NCI-H460 (cell line): ENCODE data around the gene OOSP3. TPM values are rescaled to one million over a fixed set of nuclear protein-coding genes. Genes with fewer than 3 reads are reported as not detected.
A peak's percentile ranks its signal among the peaks of the same experiment; 100 is the strongest.
"Not testable (repeated sequence)": the region's sequence is repeated elsewhere in the genome, so short reads cannot be mapped to it uniquely, and the experiment has no call there.

Experiments
- DNase-seq: peaks from one replicate; pipeline ENCODE4 v3.0.0-alpha.2; 2016; ENCODE audit warnings: low read depth; ENCODE audit errors: extremely low read depth
- polyA plus RNA-seq: library from polyadenylated mRNA; depleted of rRNA; stranded (reverse); fragments of >200 nt; gene quantifications from 2 replicates; pipeline ENCODE4 v1.2.3, GENCODE V29; 2014; cell fraction: nucleus; rRNA removed
- total RNA-seq: library from RNA; depleted of rRNA; stranded (reverse); fragments of >200 nt; shearing (Covaris generic); gene quantifications from 2 replicates; pipeline ENCODE4 v1.2.3, GENCODE V29; 2014; rRNA removed

The OOSP3 gene
- not detected in 2 replicates for total RNA-seq
- not detected in 2 replicates for polyA plus RNA-seq

- no peak for DNase-seq
Measured at GRCh38 chr11:59878575-59878974, at the start of gene OOSP3. Gene OOSP3, plus strand, starts transcription at chr11:59878782. Its CDS starts 27 bp downstream, at chr11:59878809.

- DNase-seq: no peak
Measured at GRCh38 chr11:59829358-59829757, 49.2 kb upstream of the OOSP3 start.

DNA sequence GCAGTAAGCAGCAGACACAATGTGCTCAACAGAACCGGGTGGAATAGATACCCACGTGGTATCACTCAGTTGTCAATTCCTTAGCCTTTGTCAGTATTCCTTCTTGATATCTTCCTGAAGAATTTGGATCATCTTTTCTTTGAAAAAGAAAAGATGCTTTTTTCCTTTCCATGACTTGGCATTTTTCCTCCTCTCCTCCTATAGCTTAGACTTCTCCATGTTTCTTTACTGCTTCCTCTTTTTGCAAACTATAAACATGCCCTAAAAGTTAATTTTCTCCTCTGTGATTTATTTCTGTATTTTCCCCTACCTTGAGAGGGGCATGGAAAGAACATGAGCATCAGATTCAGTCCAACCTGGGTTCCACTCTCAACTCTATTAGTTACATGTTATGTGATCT lies 45.0 kb upstream of the OOSP3 start:
- no peak for DNase-seq

DNA sequence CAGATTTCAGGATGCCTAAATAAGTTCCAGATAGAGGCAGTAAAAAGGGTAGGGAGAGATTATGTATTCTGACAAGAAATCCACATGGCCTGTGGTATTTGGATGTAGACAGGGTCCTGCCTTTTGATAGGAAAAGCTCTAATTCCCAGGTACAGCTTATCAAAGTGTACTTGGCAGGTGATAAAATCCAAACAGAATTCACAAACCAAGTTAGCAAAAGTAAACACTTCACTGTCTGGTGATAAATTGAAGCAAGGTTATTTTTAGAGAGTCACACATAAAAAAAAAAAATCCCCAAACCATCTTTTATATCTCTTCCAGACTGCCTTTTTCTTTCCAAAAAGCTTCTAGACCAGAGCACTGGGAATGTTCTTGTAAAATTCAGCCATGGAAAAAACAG lies 39.0 kb upstream of the OOSP3 start:
- DNase-seq: no peak

DNA sequence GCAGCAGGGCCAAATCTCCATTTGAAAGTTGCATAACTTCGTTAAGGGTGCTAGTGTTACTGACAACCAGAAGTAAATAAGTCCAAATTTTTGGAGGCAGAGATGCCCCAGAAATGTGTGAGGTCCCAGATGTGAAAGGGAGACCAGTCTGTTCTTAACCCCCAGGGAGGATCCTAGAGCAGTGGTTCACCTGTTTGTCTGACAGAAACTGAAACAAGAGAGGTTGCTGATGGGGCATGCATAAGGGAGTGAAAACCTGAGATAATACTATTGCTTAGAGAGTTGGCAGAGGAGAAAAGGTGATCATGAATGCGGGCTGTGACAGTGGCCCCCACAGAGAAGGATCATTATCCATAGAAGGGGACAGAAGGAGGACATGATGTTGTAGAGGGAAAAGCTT lies 37.1 kb upstream of the OOSP3 start:
- DNase-seq: no peak

DNA sequence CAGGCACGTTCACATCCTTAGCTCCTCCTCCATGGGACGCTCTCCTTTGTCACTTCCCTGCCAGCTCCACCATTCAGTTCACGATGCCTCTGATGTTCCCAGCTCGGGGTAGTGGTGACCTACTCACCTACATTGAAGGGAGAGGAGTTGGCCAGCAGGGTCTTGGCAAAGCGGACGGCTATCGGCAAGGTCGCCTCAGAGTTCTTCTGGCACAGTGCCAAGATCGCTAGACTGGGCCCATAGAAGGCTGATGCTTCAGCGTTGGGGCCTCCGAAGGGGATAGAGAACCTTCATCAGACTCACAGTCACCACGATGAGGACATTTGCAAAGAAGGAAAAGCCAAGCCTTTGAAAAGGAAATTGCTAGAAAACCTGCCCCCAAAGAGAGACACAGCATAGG lies 36.3 kb upstream of the OOSP3 start:
- no peak for DNase-seq

DNA sequence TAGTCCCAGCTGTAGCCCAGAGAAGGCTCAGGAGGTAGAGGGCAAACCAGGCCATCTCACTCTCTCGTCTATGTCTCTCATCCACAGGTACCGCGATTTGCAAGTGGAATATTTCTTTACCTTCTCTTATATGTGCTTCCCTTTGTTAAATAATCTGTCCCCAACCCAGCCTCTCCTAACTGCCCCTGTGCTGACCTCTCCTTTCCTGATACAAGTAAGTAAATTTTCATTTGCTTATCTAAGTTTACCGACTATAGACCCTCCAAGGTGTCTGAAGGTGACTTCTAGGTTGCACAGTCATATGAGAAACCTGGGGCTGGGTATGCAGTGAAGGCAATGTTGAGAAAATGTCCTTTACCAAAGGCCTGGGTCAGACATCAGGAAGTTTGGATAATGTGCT lies 33.2 kb upstream of the OOSP3 start, which contains the start of gene CBLIF:
Gene CBLIF, minus strand, starts transcription at position 101 of the 400 bp plus-strand sequence. Its CDS starts 46 bp downstream, at position 55.
- DNase-seq: no peak

- DNase-seq: no peak
Measured at GRCh38 chr11:59846556-59846955, 32.0 kb upstream of the OOSP3 start.

GRCh38 chr11:59847626-59848025 lies 31.0 kb upstream of the OOSP3 start:
- DNase-seq: no peak

GRCh38 chr11:59848439-59848838 lies 30.1 kb upstream of the OOSP3 start:
- not testable (repeated sequence) for DNase-seq

GRCh38 chr11:59849129-59849528 lies 29.5 kb upstream of the OOSP3 start:
- DNase-seq: no peak

- not testable (repeated sequence) for DNase-seq
Measured at GRCh38 chr11:59849551-59849950, 29.0 kb upstream of the OOSP3 start.

DNA sequence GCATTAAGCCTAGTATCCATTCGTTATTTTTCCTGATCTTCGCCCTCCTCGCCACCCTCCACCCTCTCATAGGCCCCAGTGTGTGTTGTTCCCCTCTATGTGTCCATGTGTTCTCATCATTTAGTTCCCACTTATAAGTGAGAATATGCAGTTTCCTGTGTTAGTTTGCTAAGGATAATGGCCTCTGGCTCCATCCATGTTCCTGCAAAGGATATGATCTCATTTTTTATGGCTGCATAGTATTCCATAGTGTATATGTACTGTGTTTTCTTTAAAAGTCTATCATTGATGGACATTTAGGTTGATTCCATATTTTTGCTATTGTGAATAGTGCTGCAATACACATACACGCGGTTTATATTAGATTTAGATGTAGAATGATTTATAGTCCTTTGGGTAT lies 27.2 kb upstream of the OOSP3 start:
- not testable (repeated sequence) for DNase-seq

GRCh38 chr11:59854871-59855270 lies 23.7 kb upstream of the OOSP3 start:
- no peak for DNase-seq

DNA sequence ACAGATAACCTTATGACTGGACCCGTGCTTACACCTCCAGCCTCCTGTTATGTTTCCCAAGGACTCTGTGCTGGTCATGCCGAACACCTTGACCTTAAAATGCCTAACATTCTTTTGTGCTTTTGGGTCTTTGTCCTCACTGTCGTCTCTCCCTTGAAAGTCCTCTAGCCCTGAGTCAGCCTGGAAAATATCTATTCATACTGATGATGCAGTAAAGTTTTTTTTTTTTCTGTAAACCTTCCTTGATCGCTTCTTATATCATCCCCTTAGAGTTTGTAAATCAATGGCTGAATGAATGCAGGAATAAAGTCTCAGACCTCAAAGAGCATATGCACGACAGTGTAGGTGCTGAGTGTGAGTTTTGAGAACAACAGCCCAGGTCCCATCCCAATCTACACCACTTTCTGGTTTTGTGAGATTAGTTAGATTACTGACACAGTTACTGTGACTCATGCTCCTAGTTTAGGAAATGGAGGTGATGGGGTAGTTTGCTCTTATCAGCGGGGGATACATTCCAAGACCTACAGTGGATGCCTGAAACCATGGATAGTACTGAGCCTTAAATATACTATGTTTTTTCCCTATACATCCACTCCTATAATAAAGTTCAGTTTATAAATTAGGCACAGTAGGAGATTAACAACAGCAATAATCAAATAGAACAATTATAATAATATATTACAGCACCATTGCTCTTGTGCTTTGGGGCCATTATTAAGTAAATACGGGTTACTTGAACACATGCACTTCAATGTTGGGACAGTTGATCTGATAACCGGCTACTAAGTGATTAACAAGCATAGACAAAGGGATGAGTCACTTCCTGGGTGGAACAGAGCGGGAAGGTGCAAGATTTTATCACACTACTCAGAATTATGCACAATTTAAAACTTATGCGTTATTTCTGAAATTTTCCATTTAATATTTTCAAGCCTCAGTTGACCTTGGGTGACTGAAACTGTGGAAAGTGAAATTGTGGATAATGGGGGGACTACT lies 20.8 kb upstream of the OOSP3 start:
- peak; percentile 5 for DNase-seq

DNA sequence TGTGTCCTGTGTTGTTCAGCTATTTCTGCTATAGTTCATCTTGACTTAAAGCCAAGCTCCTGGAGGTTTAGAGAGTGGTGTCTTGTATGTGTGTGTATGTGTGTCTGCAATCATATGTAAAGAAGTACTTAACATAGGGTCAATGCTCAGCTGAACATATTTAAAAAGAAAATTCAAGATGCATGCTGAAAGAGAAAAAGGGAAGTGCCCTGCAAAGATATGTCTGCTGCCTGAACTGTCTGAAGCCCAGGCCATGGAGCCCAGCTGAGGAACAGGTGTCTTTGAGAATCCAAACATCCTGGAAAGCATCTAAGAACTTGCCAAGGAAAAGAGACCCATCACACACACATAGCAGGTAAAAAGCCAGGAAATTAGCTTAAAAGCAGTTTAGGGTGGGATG lies 18.9 kb upstream of the OOSP3 start:
- no peak for DNase-seq

DNA sequence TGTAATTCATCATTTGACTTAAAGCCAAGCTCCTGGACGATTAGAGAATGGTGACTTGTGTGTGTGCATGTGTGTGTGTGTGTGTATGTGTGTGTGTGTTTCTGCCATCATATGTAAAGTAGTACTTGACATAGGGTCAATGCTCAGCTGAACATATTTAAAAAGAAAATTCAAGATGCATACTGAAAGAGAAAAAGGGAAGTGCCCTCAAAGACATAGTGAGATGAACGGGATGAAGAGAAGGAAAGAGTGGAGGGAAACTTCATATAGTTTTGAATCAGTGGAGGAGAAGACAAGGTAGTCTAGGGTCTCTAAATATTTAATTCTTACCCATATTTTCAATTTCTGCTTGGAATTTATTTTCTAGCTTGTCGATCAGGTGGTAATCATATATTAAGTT lies 16.3 kb upstream of the OOSP3 start:
- DNase-seq: no peak

GRCh38 chr11:59865031-59865430 lies 13.6 kb upstream of the OOSP3 start:
- no peak for DNase-seq

DNA sequence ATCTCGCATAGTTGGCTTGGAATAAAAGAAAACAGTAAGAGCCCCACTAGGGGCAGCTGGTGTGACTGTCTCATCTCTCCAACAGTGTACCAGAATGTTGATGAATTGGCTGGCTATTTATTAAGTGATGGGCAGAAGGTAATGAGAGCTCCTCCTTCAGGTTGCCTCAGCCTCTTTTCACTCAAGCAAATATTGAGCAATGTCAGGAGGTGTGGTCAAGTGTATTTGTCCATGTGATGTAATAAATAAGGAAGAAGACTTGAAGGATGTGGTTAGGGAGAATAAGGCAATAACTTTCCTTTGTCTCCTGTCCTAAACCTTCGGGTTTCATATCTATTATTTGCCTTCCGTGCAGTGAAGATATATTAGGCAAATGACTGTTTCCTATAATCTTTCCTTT lies 12.2 kb upstream of the OOSP3 start, which contains the start of gene TCN1:
Gene TCN1, minus strand, starts transcription at position 91 of the 400 bp plus-strand sequence. Its CDS starts 17 bp downstream, at position 74.
- DNase-seq: no peak

- DNase-seq: no peak
Measured at GRCh38 chr11:59866836-59867235, 11.7 kb upstream of the OOSP3 start.

DNA sequence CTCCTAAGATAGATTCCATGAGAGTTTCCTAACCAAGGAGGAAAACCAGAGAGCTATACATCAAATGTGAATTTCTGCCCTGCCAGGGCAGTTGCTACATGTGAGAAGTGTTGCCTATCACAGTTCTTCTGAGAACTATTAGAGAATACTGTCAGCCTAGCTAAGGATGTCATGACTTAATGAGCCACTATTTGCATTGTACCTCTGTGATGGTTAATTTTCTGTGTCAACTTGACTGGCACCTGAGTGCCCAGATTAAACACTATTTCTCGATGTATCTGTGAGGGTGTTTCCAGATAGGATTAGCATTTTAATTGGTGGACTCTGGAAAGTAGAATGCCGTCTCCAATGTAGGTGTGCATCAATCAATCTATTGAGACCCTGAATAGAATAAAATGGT lies 10.6 kb upstream of the OOSP3 start:
- no peak for DNase-seq

DNA sequence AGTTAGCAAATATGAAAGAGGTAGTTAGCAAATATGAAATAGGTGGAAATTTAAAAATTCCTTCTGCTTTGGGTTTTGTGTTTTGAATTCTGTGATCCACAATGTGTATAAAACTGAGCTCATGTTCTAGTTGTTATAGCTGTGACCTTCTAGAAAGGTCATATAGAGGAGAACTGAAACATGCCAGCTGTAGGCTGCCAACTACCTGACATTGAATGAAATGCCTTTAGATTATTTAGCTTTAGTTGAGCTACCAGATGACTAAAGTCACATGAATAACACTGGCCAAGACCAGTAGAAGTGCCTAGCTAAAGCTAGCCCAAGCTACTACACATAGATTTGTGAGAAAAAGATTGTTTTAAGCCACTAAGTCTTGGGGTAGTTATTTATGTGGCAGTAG lies 6.5 kb upstream of the OOSP3 start:
- no peak for DNase-seq
